ENCODE measurements around the gene LRRC71. TPM values are rescaled to one million over a fixed set of nuclear protein-coding genes. Genes with fewer than 3 reads are reported as not detected.

Gene LRRC71
- total RNA-seq, 1 donor from 2014 or later: under 0.01 TPM

Other genes starting within 250 kb of the LRRC71 start
- gene NES, start 243.2 kb upstream of the LRRC71 start, total RNA-seq: 32.9 and 57.3 TPM in 2 replicates
- gene CRABP2, start 215.0 kb upstream of the LRRC71 start, total RNA-seq: not detected in 2 replicates
- gene METTL25B, start 192.2 kb upstream of the LRRC71 start, total RNA-seq: 6.5 and 18.3 TPM in 2 replicates
- gene ISG20L2, start 191.9 kb upstream of the LRRC71 start, total RNA-seq: 4.4 and 6.3 TPM in 2 replicates
- 40.3 TPM in 2 replicates for gene MRPL24, start 179.5 kb upstream of the LRRC71 start, total RNA-seq
- 88.5 and 94.4 TPM in 2 replicates for gene HDGF, start 169.0 kb upstream of the LRRC71 start, total RNA-seq
- 6.8 and 9.3 TPM in 2 replicates for gene PRCC, start 153.1 kb upstream of the LRRC71 start, total RNA-seq
- under 0.01 TPM in 1 of 2 replicates, not detected in the other for gene SH2D2A, start 103.8 kb upstream of the LRRC71 start, total RNA-seq
- gene INSRR, start 61.5 kb upstream of the LRRC71 start, total RNA-seq: not detected in 2 replicates
- gene NTRK1, start 59.8 kb upstream of the LRRC71 start, total RNA-seq: not detected in 2 replicates
- gene PEAR1, start 26.9 kb upstream of the LRRC71 start, total RNA-seq: 10.2 and 16.3 TPM in 2 replicates
- gene ARHGEF11, start 125.1 kb downstream of the LRRC71 start, total RNA-seq: 16.8 and 21.0 TPM in 2 replicates
- not detected in 2 replicates for gene ETV3L, start 179.2 kb downstream of the LRRC71 start, total RNA-seq
- 10.2 and 15.1 TPM in 2 replicates for gene ETV3, start 217.8 kb downstream of the LRRC71 start, total RNA-seq

All from lung microvascular endothelial cell (primary cell).